Renal cortical epithelial cell (primary cell): ENCODE results near the gene TARBP2. TPM values are rescaled to one million over a fixed set of nuclear protein-coding genes. Genes with fewer than 3 reads are reported as not detected.
"Not testable (repeated sequence)": the region's sequence is repeated elsewhere in the genome, so short reads cannot be mapped to it uniquely, and the experiment has no call there.

ENCODE experiments used
- DNase-seq: peaks from one replicate; pipeline ENCODE4 v3.0.0-alpha.2; 2011; ENCODE audit warnings: low read depth
- total RNA-seq: library from RNA; depleted of rRNA; stranded (reverse); fragments of >200 nt; gene quantifications from 2 replicates; pipeline ENCODE4 v1.2.3, GENCODE V29; 2014

TARBP2 gene
- total RNA-seq, 1 donor from 2014 or later = 28.8 TPM

DNA sequence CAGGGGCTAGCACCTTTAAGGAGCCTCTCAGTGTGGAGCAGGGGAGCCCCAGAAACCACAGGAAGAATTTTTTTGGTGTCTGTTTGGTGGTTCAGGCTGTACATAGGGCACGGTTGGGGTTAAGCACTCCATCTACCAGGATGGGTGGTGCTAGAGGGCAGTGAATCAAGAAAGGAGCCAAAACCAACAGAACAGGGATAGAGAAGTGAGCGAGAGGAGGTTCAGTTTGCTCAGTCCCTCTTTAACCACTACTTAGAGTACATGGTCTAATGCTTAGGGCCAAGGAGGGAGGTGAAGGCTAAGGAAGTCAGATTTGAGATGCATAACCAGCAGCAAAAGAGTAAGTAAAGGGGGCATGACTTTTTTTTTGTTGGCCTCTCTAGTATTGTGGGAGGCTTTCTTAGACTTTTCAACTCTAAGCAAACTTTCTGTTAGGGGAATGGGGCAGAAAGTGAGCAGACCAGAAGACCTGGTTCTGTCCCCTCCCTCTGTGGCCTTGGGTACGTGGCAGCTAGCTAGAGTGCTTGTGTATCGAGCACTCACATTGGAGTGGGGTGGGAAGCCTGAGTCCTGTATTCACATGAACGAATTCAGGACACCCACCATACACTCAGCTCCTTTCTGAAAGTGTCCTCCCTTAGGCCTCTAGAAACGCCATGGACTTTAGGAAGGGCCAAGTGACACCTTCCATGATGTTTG lies 12.8 kb downstream of the TARBP2 start:
- DNase-seq = no peak

GRCh38 chr12:53514628-53515290 lies 13.7 kb downstream of the TARBP2 start:
- no peak for DNase-seq

GRCh38 chr12:53515291-53515680 lies 14.2 kb downstream of the TARBP2 start:
- no peak for DNase-seq

GRCh38 chr12:53516758-53517455 lies 15.8 kb downstream of the TARBP2 start:
- no peak for DNase-seq

GRCh38 chr12:53518381-53518780 lies 17.3 kb downstream of the TARBP2 start:
- no peak for DNase-seq

GRCh38 chr12:53523131-53523530 lies 22.0 kb downstream of the TARBP2 start:
- DNase-seq = no peak

DNA sequence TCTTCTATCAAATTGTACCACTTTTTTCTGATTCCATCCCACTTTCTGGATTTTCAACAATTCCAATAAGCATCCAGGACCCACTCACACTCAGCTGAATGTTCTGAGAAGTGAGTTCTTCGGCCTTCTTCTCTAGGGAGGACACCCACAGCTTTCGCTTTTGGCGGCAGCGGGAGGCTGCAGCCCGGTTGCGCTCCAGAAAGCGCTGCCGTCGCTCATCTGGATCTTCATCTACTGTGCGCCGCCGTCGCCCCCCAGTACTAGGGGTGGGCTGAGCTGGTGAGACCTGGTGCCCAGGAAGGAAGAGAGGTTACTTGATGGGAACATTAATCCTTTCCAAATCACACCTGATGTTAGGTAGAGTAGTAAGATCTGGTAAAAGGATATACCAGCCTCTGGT lies 23.4 kb downstream of the TARBP2 start:
- no peak for DNase-seq

DNA sequence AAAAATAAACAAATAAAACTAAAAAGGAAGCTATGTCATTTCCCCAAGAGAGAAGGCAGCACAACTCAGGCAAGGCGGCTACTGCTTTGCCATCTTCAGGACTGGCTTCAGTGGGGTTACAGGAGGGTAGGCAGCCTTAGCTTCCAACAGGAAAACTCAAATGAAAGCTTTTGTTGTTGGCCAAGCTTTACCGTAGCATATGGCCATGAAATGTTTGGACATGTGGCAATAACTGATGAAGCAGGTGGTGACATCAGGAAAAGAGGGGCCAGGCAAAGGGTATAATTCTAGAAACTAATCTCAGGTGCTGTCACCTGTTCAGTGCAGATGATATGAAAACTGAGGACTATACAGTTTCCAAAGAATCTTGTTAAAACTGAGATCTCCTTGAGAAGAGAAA lies 29.0 kb downstream of the TARBP2 start:
- no peak for DNase-seq

- no peak for DNase-seq
Measured at GRCh38 chr12:53530920-53531319, 29.8 kb downstream of the TARBP2 start.

DNA sequence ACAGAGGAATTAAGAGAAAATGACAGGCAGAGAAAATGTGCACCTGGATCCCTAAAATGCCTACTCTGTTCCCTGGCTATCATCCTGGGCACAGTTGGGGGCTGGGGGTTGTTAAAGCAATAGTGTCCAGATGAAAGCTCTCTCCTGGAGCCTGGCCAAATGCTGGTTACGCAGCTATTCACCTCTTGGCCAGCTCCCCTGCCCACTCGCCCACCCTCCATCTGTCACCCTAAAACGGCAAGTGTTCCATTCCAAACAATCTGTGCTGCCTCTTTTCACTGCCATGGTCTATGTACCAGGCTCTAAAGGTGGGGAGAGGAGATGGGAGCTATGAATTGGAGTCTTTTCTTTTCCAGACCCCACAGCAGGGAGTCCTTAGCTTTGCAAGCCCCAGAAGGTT lies 30.9 kb downstream of the TARBP2 start:
- DNase-seq = no peak

GRCh38 chr12:53532524-53533445 lies 31.7 kb downstream of the TARBP2 start:
- DNase-seq = no peak

- no peak for DNase-seq
Measured at GRCh38 chr12:53533471-53533870, 32.4 kb downstream of the TARBP2 start.

DNA sequence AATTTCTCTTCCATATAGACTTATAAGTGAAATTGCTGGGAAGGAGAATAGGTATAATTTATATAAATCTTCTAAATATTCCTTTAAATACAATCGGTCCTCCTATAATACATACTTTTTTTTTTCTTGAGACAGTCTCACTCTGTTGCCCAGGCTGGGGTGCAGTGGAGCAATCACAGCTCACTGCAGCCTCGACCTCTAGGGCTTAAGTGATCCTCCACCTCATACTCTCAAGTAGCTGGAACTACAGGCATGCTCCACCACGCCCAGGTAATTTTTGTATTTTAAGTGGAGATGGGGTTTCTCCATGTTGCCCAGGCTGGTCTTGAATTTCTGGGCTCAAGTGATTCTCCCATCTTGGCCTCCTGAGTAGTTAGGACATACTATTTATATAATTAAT lies 35.9 kb downstream of the TARBP2 start:
- no peak for DNase-seq

GRCh38 chr12:53538209-53538689 lies 37.2 kb downstream of the TARBP2 start:
- peak; percentile 88 for DNase-seq

- DNase-seq = no peak
Measured at GRCh38 chr12:53539526-53539925, 38.4 kb downstream of the TARBP2 start.

DNA sequence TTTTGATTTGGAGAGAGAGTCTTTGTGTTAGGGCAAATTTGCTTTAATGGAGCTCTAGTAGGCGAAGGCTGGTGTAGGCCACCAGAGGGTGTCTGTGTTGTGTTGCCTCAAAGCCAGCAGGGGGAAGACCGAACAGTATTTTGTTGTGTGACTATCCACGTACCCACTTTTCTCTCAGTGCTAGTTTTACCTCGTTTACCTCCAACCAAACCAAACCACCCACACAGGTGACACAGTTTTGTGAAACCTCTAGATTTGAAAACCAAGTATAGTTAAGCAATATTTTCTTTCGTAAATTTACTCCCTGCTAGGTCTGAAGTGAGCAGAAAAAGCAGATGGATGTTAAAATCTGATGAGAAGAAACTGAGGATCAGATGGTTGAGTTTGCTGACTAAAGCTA lies 42.5 kb downstream of the TARBP2 start:
- DNase-seq = peak; percentile 77

- not testable (repeated sequence) for DNase-seq
Measured at GRCh38 chr12:53548354-53548753, 47.3 kb downstream of the TARBP2 start.

- not testable (repeated sequence) for DNase-seq
Measured at GRCh38 chr12:53550131-53550530, 49.0 kb downstream of the TARBP2 start.

DNA sequence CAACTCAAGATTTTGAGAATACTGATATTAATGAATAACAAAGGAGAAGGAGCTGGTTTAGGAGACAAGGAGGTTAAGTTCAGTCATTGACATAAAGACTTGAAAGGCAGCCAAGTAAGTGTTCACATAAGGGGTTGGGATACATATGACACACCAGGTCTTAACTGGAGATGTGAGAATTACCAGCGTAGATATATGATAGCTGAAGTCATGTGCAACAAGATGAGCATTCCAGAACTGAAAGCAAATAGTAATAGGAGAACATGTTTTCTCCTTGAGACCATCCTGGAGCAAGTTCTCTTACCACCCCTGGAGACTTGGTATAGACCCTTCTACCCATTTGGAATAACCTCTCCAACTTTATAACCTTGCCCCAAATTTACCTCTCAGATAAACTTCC lies 49.5 kb downstream of the TARBP2 start:
- DNase-seq = no peak

- no peak for DNase-seq
Measured at GRCh38 chr12:53551889-53552291, 50.8 kb downstream of the TARBP2 start.
